Measurements from ENCODE around the gene AMD1.
A peak's percentile ranks its signal among the peaks of the same experiment; 100 is the strongest.
"Not testable (repeated sequence)": the region's sequence is repeated elsewhere in the genome, so short reads cannot be mapped to it uniquely, and the experiment has no call there.

AMD1 gene

GRCh38 chr6:110873981-110874879 lies at the start of gene AMD1:
Gene AMD1 (plus strand): TSS chr6:110874785. CDS start chr6:110875106, 321 bp downstream.
- DNase-seq (ENCODE audit: low read depth), result peak; percentile 94

GRCh38 chr6:110826236-110827129 lies 48.1 kb upstream of the AMD1 start:
- no peak for DNase-seq (ENCODE audit: low read depth)

GRCh38 chr6:110828396-110828795 lies 46.2 kb upstream of the AMD1 start:
- no peak for DNase-seq (ENCODE audit: low read depth)

- DNase-seq (ENCODE audit: low read depth), result no peak
Measured at GRCh38 chr6:110831405-110831804, 43.2 kb upstream of the AMD1 start.

GRCh38 chr6:110833831-110834230 lies 40.8 kb upstream of the AMD1 start:
- no peak for DNase-seq (ENCODE audit: low read depth)

- DNase-seq (ENCODE audit: low read depth), result not testable (repeated sequence)
Measured at GRCh38 chr6:110835751-110836150, 38.8 kb upstream of the AMD1 start.

GRCh38 chr6:110841266-110841665 lies 33.3 kb upstream of the AMD1 start:
- no peak for DNase-seq (ENCODE audit: low read depth)

- no peak for DNase-seq (ENCODE audit: low read depth)
Measured at GRCh38 chr6:110849781-110850180, 24.8 kb upstream of the AMD1 start.

GRCh38 chr6:110852773-110853172 lies 21.8 kb upstream of the AMD1 start:
- no peak for DNase-seq (ENCODE audit: low read depth)

GRCh38 chr6:110853754-110854477 lies 20.7 kb upstream of the AMD1 start:
- DNase-seq (ENCODE audit: low read depth), result no peak

GRCh38 chr6:110856296-110856695 lies 18.3 kb upstream of the AMD1 start:
- no peak for DNase-seq (ENCODE audit: low read depth)

- DNase-seq (ENCODE audit: low read depth), result no peak
Measured at GRCh38 chr6:110858016-110858415, 16.6 kb upstream of the AMD1 start.

GRCh38 chr6:110858562-110859214 lies 15.9 kb upstream of the AMD1 start:
- no peak for DNase-seq (ENCODE audit: low read depth)

- no peak for DNase-seq (ENCODE audit: low read depth)
Measured at GRCh38 chr6:110859335-110859792, 15.2 kb upstream of the AMD1 start.

GRCh38 chr6:110864824-110865223 lies 9.8 kb upstream of the AMD1 start:
- no peak for DNase-seq (ENCODE audit: low read depth)

GRCh38 chr6:110874880-110875547 lies 429 bp downstream of the AMD1 start:
- DNase-seq (ENCODE audit: low read depth), result peak; percentile 20

GRCh38 chr6:110875548-110876169 lies 1.1 kb downstream of the AMD1 start:
- DNase-seq (ENCODE audit: low read depth), result peak; percentile 37

GRCh38 chr6:110876170-110876773 lies 1.7 kb downstream of the AMD1 start:
- DNase-seq (ENCODE audit: low read depth), result peak; percentile 31

GRCh38 chr6:110876806-110877564 lies 2.4 kb downstream of the AMD1 start:
- DNase-seq (ENCODE audit: low read depth), result no peak
